Measurements from ENCODE around the gene GXYLT1.

DNA sequence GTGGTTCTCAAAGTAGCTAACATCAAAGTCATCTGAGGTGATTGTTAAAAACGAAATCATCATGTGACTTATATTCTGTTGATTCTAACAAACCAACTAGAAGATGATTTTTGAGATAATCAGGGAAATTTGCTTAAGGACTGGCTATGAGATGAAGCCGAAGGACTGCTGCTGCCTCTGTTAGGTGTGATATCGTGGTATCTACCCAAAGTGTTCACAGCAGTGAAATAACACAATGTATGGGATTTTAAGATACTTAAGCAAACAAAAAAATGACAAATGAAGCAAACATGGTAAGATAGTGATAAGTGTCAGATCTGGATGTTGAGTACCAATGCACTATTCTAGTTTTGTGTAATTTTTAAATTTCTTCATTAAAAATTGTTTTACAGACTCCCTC is 59.1 kb downstream of the GXYLT1 start:
- TF ChIP-seq EP300 (IDR thresholded peaks at IDR 0.05) (no peak), CTCF (IDR thresholded peaks at IDR 0.05) (no peak)

Data from ovary (tissue), 3 donors.